ENCODE results near the gene RNF212. TPM values are rescaled to one million over a fixed set of nuclear protein-coding genes. Genes with fewer than 3 reads are reported as not detected.

Gene RNF212
- total RNA-seq, 2 donors from 2014 or later: 3.5 to 4.5 TPM

DNA sequence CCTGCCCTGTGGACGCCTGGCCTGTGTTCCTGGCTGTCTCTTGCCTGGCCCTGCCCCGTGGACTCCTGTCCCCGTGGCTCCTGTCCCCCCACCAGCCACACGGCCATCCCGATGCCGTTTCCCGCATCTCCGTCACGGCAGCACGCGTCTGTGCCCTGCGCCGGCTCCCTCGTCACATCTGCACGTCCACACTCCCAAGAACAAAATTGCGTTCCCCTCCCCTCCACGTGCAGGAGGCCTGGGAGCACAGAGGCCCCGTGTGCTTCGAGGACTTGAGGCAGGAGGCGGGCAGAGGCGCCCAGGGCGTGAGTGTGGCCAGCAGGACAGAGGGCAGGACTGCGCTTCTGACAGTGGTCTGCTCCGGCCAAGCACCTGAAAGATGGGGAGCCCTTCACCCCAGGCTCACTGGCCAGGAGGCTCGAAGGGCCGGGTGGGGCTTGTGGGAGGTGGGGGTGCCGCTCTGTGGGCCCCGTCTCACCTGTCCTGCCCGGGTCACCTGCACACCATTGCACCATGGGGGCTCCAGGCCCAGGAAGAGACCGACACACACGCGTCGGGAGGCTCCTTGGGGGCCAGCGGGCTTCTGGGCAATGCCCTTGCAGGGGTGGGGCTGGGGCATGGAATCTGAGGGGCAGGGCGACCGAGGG lies 84.7 kb downstream of the RNF212 start:
- ATAC-seq: no peak
- Mint-ChIP-seq H3K36me3 (peaks cover 0 to 6% of the 10 kb centered on the region in 2 donors), H3K9me3 (no peaks in the 10 kb centered on the region)

DNA sequence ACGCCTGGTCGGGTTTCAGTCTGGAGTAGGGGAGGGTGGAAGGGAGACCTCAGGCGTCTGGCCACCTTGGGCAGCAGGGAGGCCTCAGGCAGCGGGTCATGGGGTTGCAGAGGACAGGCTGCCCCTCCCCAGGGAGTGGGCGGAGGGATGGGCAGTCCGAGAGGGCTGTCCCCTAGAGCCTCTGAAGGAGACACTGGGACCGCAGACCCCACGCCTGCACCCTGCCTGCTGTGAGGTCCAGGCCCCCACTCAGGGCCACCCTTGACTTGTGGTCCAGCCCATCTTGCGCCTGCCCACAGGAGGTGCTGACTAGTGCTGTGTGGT lies 85.5 kb downstream of the RNF212 start:
- ATAC-seq (no peak), DNase-seq (ENCODE audit: low spot score in 2 of 2) (no peak)
- peaks cover 0 to 6% of the 10 kb centered on the region in 2 donors for H3K36me3 Mint-ChIP-seq
- no peaks in the 10 kb centered on the region for H3K9me3 Mint-ChIP-seq
- no peak overlapping the region for H3K27ac Mint-ChIP-seq

More for the DNA sequence above, 84.7 kb downstream of the RNF212 start:
- peak overlapping the region in 1 of 2 donors; percentile 44 for H3K27ac Mint-ChIP-seq
- no peak for DNase-seq (ENCODE audit: low spot score in 2 of 2)

DNA sequence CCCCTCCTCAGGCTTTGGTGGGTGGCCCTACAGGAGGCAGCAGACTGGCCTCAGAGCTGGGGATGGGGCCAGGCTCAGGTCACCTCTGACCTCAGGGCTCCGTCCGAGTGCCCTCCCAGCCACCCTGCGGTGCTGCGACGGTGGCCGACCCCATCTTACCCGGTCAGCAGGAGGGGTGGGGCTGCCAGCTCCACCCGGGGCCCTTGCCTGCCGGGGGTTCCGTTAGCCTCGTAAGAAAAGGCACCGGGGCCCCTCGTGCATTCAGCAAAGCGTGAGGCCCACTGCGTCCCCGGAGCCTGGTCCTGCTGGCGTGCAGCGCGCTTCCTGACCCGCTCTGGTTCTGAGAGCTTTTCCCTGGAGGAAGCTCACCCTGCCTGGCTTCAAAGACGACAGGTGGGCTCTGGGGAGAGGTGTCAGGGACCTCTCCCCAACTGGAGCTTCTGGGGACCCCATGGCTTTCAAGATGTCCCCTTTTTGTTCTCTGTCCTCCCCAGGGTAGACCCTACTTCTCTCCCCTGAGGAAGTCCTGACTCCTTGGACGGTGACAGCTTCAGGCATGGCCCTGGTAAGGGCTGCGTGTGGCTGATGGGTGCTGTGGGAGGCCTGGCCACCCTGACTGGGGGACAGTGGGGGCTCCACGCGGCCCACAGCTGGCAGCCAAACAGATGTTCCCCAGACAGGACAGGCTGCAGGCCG lies 86.0 kb downstream of the RNF212 start:
- peaks cover 0 to 6% of the 10 kb centered on the region in 2 donors for H3K36me3 Mint-ChIP-seq
- ATAC-seq: no peak
- no peaks in the 10 kb centered on the region for H3K9me3 Mint-ChIP-seq
- no peak for DNase-seq (ENCODE audit: low spot score in 2 of 2)
- no peak overlapping the region for H3K27ac Mint-ChIP-seq

DNA sequence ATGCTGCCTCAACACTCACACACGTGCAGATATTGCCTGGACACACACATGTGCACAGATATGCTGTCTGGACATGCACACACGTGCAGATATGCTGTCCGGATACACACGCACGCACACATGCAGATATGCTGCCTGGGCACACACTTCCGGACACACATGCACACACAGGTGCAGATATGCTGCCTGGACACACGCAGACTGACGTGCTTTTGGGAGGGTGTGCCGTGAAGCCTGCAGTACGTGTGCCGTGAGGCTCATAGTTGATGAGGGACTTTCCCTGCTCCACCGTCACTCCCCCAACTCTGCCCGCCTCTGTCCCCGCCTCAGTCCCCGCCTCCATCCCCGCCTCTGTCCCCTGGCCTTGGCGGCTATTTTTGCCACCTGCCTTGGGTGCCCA lies 87.2 kb downstream of the RNF212 start:
- Mint-ChIP-seq H3K9me3 (no peaks in the 10 kb centered on the region), H3K36me3 (peaks cover 0 to 6% of the 10 kb centered on the region in 2 donors), H3K27ac (no peak overlapping the region)

DNA sequence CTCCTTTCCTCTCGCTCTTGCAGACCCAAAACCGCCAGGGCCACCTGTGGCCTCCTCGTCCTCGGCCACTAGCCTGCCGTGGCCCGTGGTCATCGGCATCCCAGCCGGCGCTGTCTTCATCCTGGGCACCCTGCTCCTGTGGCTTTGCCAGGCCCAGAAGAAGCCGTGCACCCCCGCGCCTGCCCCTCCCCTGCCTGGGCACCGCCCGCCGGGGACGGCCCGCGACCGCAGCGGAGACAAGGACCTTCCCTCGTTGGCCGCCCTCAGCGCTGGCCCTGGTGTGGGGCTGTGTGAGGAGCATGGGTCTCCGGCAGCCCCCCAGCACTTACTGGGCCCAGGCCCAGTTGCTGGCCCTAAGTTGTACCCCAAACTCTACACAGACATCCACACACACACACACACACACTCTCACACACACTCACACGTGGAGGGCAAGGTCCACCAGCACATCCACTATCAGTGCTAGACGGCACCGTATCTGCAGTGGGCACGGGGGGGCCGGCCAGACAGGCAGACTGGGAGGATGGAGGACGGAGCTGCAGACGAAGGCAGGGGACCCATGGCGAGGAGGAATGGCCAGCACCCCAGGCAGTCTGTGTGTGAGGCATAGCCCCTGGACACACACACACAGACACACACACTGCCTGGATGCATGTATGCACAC lies 88.3 kb downstream of the RNF212 start:
- Mint-ChIP-seq H3K36me3 (peaks cover 0 to 6% of the 10 kb centered on the region in 2 donors), H3K27ac (peak overlapping the region in 1 of 2 donors; percentile 44), H3K9me3 (no peaks in the 10 kb centered on the region)
- DNase-seq (ENCODE audit: low spot score in 2 of 2): no peak
- ATAC-seq: no peak

More for the DNA sequence above, 87.2 kb downstream of the RNF212 start:
- ATAC-seq (peak; percentile 69 to 84), DNase-seq (ENCODE audit: low spot score in 2 of 2) (peak in 1 of 2 donors; percentile 60)

DNA sequence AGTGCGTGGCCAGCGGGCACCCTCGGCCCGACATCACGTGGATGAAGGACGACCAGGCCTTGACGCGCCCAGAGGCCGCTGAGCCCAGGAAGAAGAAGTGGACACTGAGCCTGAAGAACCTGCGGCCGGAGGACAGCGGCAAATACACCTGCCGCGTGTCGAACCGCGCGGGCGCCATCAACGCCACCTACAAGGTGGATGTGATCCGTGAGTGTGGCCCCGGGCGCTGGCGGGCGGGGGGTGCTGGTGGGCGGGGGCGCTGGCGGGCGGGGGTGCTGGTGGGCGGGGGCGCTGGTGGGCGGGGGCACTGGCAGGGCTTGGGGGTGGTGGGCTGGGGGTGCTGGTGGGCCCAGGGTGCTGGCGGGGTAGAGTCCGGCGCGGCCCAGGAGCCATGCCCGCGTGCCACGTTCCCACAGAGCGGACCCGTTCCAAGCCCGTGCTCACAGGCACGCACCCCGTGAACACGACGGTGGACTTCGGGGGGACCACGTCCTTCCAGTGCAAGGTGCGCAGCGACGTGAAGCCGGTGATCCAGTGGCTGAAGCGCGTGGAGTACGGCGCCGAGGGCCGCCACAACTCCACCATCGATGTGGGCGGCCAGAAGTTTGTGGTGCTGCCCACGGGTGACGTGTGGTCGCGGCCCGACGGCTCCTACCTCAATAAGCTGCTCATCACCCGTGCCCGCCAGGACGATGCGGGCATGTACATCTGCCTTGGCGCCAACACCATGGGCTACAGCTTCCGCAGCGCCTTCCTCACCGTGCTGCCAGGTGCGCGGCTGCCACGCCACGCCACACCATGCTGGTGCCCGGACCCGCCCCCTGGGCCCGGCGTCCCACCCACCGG lies 89.2 kb downstream of the RNF212 start:
- no peak overlapping the region for H3K27ac Mint-ChIP-seq
- peaks cover 0 to 6% of the 10 kb centered on the region in 2 donors for H3K36me3 Mint-ChIP-seq
- H3K9me3 Mint-ChIP-seq: no peaks in the 10 kb centered on the region
- DNase-seq (ENCODE audit: low spot score in 2 of 2): no peak
- no peak for ATAC-seq

DNA sequence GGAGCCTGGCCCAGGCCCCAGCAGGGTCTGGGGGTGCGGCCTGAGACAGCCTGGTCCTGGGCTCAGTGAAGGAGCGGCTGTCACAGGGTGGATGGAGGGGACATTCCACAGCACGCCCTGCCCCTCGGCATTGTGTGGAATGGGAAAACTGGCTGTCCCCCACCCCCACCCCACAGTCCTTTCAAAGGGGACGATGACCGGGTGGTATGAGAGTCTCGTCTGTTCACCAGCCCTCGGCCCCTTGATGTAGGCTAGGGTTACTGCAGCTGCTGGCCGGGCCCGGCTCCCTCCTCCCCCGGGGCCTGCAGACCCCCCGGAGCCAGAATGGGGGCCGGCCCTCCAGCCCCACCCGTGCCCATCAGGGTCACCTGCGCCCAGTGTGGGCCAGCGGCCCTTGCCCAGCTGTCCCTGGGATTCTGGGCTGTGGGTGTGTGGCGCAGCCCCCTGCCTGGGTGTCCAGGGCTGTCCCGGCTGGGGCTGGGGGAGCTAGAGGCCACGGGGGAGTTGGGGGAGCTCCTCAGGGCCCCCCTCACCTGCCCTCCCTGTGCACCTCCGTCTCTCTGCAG lies 90.2 kb downstream of the RNF212 start:
- DNase-seq (ENCODE audit: low spot score in 2 of 2) (no peak), ATAC-seq (no peak)
- Mint-ChIP-seq H3K27ac (no peak overlapping the region), H3K9me3 (no peaks in the 10 kb centered on the region), H3K36me3 (peaks cover 0 to 6% of the 10 kb centered on the region in 2 donors)

DNA sequence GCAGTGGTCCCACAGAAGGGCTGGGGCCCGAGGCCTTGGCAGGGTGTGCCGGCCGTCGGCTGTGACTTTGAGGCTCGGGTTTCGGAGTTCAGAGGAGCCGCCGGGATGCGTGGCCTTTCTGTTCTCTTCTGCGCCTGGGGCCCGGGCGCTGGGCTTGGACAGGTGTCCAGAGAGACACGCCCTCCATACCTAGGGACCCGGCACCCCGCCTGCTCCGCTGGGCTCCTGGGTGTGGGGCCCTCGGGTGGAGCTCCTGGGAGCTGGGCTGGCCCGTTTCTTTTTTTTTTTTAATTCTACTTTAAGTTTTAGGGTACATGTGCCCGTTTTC lies 90.7 kb downstream of the RNF212 start:
- DNase-seq (ENCODE audit: low spot score in 2 of 2) (no peak), ATAC-seq (no peak)
- Mint-ChIP-seq H3K27ac (no peak overlapping the region), H3K36me3 (peaks cover 0 to 6% of the 10 kb centered on the region in 2 donors), H3K9me3 (no peaks in the 10 kb centered on the region)

DNA sequence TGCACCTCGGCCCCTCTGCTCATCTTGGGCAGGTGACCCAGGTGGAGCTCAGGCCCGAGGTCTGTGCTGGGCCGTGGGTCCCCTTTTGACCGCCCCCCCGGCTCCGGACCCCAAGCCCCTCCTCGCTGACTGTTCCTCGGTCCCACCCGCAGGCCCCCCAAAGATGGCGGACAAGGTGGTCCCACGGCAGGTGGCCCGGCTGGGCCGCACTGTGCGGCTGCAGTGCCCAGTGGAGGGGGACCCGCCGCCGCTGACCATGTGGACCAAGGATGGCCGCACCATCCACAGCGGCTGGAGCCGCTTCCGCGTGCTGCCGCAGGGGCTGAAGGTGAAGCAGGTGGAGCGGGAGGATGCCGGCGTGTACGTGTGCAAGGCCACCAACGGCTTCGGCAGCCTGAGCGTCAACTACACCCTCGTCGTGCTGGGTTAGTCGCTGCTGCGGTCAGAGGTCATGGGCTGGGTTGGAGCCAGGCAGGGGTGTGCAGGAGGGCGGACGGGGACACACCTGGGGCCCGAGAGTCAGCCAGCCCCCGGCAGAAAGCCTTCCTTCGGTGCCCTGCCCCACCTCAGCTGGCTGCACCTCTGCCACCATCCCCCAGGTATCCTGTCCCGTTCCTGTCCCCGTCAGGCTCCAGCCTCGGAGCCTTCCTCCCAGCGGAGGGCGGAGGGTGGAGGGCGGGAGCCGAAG lies 91.2 kb downstream of the RNF212 start:
- H3K9me3 Mint-ChIP-seq: no peaks in the 10 kb centered on the region
- peaks cover 0 to 6% of the 10 kb centered on the region in 2 donors for H3K36me3 Mint-ChIP-seq
- no peak for ATAC-seq
- H3K27ac Mint-ChIP-seq: no peak overlapping the region
- no peak for DNase-seq (ENCODE audit: low spot score in 2 of 2)

Other genes starting within 250 kb of the RNF212 start
- gene GAK, start 181.2 kb downstream of the RNF212 start, total RNA-seq: 100 to 1,000 TPM; 124 to 171 TPM
- 10 to 100 TPM; 12.1 to 13.9 TPM for gene TMEM175, start 181.1 kb downstream of the RNF212 start, total RNA-seq
- 1 to 10 TPM; 7.8 to 7.9 TPM for gene DGKQ, start 140.0 kb downstream of the RNF212 start, total RNA-seq
- 10 to 100 TPM in 1 of 2 donors, 1 to 10 TPM in 1; 8.5 to 23.3 TPM for gene IDUA, start 126.5 kb downstream of the RNF212 start, total RNA-seq
- gene SLC26A1, start 120.2 kb downstream of the RNF212 start, total RNA-seq: not detected
- 10 to 100 TPM; 10.3 to 27.6 TPM for gene FGFRL1, start 101.9 kb downstream of the RNF212 start, total RNA-seq
- 10 to 100 TPM in 1 of 2 donors, 1 to 10 TPM in 1; 7.0 to 17.4 TPM for gene SPON2, start 59.0 kb upstream of the RNF212 start, total RNA-seq
- gene CTBP1, start 135.6 kb upstream of the RNF212 start, total RNA-seq: 100 to 1,000 TPM in 1 of 2 donors, 10 to 100 TPM in 1; 74.7 to 177 TPM
- 10 to 100 TPM; 42.8 to 50.1 TPM for gene MAEA, start 176.3 kb upstream of the RNF212 start, total RNA-seq
- 10 to 100 TPM; 19.1 to 23.8 TPM for gene UVSSA, start 233.6 kb upstream of the RNF212 start, total RNA-seq